SU-DHL-6 (cell line): Measurements from ENCODE around the gene PTH1R.

Source experiments
- EZH2phosphoT487 ChIP-seq: fragments of 200-600 bp; sonication (generic), shearing (Covaris generic); conservative IDR thresholded peaks from 2 replicates; pipeline ENCODE4 v1.6.1; 2018; ENCODE audit warnings: mild to moderate bottlenecking, antibody characterized with exemption, low read length, moderate library complexity, mixed read lengths
- TF ChIP-seq, protein P1 (sequence below): fragments of 200-600 bp; sonication (generic); IDR thresholded peaks from one replicate; pipeline ENCODE4 v1.5.1; 2017; ENCODE audit warnings: antibody characterized with exemption, mild to moderate bottlenecking, low read length, moderate library complexity; ENCODE audit not compliant: insufficient read depth, poor library complexity, severe bottlenecking

DNA sequence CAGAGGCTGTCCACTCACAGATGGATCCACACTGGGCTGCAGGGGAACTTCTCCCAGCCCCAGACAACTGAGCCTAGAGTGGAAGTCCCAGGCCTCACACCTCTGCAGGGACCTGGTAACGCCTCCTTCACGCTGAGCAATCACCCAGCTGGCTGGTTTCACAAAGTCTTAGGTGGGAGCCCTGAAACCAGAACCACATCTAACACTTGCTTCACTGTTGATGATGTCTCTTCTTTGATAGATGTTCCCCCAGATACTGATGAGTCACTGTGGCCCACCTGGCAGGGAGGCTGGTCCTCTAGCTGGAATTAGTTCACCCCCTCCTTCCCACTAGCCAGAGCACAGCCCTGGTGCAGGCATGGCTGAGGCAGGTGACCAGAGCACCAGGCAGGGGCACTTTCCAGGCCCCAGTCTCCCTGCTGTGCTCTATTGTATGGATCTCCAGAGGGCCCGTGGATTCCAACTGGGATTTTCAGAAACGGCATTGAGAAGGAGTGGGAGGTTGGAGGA, 47.8 kb upstream of the PTH1R start:
- TF ChIP-seq, protein P1, sequence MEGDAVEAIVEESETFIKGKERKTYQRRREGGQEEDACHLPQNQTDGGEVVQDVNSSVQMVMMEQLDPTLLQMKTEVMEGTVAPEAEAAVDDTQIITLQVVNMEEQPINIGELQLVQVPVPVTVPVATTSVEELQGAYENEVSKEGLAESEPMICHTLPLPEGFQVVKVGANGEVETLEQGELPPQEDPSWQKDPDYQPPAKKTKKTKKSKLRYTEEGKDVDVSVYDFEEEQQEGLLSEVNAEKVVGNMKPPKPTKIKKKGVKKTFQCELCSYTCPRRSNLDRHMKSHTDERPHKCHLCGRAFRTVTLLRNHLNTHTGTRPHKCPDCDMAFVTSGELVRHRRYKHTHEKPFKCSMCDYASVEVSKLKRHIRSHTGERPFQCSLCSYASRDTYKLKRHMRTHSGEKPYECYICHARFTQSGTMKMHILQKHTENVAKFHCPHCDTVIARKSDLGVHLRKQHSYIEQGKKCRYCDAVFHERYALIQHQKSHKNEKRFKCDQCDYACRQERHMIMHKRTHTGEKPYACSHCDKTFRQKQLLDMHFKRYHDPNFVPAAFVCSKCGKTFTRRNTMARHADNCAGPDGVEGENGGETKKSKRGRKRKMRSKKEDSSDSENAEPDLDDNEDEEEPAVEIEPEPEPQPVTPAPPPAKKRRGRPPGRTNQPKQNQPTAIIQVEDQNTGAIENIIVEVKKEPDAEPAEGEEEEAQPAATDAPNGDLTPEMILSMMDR: no peak
- TF ChIP-seq EZH2phosphoT487: no peak
